Activated naive CD4-positive, alpha-beta T cell (primary cell): ENCODE results near the gene PATJ.
"Not testable (repeated sequence)": the region's sequence is repeated elsewhere in the genome, so short reads cannot be mapped to it uniquely, and the experiment has no call there.

ENCODE experiments used
- DNase-seq, 4 experiments: peaks; one replicate each; lab custom pipeline; 2025; lab: John Stamatoyannopoulos, UW

Gene PATJ

DNA sequence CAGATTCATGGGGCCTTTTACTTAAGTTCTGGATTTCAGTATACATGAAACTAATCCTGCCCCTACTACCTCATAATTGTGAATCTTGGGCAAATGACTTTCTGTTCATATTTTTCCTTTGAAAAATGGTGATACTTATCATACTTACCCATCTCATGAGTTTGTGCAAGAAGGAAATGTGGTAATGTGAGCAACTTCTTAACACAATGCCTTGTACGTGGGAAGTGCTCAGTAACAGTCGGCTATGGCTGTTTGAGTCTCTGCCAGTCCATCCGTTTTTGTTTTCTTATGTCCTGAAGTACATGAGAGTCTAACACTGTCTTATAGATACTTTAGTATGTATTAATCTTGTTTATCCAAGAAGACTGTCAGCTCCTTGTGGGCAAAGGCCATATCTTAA, 86.5 kb downstream of the PATJ start:
- DNase-seq = no peak

DNA sequence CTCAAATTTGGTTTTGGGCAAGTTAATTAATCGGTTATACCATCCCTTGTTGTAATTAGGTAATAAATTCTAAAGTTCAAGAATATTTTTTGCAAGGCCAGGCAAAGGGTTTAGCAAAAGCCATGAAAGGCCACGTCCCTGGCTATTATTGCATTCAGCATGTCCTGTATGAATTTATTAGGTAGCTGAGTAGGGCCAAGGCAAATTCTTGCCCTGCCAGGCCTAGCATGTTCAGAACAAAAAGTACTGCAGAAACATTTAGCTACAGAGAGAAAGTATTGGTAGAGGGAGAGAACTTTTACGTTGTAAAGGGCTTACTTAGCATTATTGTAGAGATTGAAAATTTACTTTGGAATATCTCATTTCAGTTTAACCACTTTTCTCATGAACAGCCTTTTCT, 94.4 kb downstream of the PATJ start:
- no peak for DNase-seq

DNA sequence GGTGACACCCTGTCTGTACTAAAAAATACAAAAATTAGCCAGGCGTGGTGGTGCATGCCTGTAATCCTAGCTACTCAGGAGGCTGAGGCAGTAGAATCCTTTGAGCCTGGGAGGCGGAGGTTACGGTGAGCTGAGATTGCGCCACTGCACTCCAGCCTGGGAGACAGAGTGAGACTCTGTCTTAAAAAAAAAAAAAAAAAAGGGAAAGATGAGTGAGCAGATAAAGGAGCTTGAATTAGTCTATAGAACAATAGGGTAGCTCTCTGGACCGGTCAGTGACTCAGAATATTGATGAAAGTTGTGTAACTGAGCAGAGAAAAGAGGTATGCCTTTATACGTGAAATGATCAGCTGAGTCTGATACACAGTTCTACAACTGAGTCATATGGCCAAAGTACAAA, 95.3 kb downstream of the PATJ start:
- not testable (repeated sequence) for DNase-seq

DNA sequence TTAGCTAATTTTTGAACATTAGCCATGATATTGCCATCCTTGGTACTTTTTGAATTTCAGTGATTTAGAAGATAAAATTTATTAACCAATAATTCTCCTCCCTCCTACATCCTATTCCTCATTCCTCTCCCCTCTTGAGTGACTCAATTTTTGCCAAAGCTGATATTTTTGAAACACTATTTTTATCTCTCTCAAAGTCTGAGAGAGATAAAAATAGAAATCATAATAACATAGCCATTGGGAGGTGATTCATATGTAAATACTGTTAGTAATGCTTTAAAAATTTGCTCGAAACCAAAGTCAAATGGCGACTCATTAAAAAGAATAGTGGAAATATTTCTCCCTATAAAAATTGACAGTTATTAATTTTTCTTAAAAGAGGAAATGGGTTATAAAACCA, 97.4 kb downstream of the PATJ start:
- DNase-seq = no peak

DNA sequence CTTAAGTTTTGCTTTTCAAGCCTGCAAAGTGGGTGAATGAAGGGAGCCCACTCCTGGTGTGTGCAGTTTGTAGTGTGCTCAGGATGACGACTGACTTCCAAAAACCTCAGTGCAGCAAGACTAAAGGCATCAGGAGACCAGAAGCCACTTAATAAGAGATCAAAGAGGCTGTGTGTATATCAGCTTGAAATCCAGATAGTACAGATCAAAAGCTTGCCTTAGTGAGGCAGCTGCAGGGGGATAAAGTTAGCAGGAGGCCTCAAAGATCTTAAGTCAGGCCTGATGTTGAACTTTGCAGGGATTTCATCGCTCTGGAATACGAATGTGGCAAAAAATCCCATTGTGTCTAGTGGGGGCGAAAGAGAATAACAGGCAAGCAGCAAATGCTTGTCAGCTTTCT, 99.8 kb downstream of the PATJ start:
- DNase-seq = no peak

DNA sequence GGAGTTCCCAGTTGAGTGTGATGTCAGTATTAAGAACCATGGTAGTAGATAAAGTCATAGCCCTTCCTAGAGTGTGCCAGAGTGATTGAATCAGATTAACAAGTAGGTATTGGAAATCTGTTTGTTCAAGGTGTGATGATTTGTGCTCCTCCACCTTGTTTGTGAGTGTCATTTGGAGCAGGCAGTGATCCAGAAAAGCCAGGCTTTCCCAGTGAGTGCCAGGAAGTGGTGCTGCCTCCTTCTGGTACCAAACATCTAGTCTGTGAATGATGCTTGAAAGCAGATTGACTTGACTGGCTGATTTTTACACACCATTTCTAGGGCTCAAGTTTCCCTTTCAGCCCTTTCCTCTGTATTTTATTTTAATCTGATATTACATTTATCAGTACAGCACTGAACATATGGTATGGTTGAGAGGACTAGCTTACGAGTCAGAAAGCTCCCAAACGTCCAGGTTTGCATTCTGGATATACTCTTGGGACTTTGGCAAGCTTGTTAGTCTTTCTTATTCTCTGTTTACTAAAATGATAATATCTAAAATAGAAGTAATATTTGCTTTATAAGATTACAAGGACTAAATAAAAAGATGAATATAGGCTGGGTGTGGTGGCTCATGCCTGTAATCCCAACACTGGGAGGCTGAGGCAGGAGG, 100.7 kb downstream of the PATJ start:
- no peak for DNase-seq

DNA sequence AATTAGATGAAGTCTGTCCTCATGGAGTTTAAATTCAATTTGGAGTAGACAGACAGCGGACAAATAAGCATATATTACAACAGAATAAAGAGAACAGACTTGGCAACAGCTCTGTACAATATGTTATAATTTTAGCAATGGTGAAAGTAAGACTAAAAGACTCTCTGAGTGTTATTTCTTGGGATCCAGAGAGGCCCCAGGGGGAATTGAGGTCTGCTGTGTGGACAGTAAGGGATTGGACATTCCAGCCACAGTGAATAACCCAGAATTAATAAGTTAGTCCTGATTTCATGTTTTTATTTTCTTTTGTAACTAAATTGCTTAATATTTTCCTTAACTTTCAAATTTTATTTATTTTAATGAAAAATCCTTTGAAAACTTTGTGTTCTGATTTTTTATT, 101.7 kb downstream of the PATJ start:
- DNase-seq = no peak

DNA sequence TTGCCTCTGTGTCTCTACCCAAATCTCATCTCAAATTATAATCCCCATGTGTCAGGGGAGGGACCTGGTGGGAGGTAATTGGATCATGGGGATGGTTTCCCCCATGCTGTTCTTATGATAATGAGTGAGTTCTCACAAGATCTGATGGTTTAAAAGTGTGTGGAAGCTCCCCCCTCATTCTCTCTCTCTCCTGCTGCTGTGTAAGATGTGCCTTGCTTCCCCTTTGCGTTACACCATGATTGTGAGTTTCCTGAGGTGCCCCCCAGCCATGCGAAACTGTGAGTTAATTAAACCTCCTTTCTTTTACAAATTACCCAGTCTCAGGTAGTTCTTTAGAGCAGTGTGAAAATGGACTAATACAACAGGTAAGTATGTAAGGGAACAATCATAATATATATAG, 102.4 kb downstream of the PATJ start:
- not testable (repeated sequence) for DNase-seq

DNA sequence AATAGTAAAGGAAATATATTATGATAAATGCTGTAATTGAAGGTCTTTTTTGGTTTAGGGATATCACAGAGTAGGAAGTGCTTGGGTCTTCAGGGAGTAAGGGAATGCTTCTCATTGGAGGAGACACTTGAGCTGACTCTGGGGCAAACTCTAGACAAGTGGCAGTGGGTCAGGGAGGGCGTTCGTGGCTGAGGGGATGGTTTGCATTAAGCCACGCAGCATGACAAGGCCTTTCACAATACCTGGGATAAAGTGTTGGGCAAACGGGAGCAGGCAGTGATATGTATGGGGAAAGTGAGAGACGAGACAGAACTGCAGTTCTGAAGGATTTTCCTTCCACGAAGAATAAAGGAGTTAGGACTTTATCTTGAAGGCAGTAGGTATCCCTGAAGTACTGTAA, 109.0 kb downstream of the PATJ start:
- no peak for DNase-seq

DNA sequence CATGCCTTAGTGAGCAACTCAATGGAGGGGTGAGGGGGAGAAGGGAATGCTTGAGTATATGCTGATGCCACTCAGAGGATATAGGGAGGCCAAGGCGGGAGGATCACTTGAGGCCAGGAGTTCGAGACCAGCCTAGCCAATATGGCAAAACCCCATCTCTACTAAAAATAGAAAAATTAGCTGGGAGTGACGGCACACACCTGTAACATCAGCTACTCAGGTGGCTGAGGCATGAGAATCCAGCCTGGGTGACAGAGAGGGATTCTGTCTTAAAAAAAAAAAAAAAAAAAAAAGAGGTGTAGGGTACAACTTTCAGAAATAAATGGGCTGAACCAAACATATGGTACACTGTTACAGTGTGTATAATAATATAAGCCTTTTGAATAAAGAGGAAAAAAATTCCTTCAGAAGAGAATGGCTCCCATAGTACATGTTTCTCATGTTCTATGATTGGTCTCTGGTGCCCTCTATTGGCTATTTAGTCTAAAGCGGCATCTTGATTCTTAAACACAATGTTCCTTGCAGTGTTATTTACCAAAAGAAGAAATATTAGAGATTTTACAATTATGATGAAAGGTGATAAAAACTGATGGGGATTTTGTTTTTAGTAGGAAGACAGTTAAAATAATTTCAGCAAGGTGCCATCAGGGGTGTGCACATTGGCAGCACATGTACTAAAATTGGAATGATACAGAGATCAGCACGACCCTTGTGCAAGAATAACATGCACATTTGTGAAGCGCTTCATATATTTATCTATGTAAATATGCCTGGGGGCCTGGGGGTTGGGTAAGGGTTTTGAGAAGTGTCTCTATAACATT, 109.8 kb downstream of the PATJ start:
- no peak for DNase-seq

DNA sequence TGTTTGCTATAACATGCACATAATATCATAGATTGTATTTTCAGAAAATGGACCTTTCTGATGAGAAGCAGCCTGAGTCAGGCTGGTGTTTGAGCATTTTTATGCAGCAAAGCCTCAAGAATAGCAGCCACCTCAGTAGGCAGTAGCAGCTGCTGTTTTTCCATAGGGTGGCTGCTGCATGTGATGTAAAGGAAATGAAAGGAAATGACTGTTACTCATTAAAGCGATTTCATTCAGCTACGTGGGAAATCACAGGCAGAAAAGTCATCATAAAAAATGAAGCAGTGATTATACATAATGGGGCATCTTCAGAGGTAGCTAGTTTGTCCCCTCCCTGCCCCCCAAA, 110.4 kb downstream of the PATJ start:
- DNase-seq = no peak

DNA sequence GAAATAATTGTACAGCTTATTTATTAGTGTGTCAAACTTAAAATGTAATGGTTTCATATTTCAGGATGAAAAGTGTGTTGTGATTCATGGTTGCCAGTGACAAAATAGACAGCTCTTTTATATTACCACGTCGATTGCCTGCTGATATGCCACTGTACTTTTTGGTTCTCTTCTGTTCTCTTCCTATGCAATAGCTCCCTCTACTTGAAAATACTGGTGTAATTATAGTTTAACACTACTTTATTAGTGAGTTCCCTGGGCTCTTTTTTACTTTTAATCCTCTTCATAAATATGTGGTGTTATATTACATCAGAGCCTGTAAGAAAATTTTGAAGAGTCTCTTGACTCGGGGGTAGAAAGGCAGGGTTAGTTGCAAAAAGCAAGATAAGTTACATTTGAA, 111.3 kb downstream of the PATJ start:
- no peak for DNase-seq

DNA sequence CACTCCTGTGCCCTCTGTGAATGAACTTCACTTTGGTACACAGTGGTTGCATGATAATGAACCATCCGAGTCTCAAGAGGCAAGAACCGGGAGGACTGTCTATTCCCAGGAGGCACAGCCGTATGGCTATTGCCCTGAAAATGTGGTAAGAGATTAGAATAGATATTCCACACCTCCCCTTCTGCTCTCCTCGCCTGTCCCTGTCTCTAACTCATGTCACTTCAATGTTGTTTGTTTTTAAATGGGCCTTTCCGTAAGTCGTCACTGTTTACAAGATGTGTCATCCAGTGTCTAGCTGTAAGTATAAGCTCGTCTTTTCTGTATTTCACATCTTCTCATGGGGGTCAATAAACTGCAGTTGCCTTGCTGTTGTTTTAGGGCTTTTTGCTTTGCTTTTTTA, 122.2 kb downstream of the PATJ start:
- no peak for DNase-seq

DNA sequence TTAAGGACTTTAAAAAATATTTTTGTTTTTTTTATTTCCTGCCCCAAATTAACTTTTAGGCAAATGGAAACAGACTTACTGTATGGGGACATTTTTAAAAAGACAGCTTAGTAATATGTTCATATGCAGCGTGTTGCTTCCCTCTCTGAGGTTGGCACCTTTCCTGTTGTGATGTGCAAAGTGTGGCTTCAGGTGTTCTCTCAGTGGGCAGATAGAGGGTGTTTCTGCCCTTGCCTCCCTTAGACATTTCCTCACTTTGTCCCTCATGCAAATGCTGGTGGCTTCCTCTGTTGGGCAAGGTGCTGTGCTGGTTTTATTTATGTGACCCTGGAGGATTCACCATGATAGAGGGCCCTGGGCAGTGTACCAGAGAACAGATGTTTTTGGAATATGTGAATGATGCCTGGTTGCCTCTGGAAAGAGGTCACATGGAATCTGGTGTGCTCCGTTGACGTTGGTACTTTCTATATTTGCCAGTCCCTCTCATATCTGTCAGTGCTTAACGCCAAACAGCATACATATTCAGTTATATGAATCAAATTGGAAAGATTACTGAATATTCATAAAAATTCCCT, 123.5 kb downstream of the PATJ start:
- DNase-seq = no peak

DNA sequence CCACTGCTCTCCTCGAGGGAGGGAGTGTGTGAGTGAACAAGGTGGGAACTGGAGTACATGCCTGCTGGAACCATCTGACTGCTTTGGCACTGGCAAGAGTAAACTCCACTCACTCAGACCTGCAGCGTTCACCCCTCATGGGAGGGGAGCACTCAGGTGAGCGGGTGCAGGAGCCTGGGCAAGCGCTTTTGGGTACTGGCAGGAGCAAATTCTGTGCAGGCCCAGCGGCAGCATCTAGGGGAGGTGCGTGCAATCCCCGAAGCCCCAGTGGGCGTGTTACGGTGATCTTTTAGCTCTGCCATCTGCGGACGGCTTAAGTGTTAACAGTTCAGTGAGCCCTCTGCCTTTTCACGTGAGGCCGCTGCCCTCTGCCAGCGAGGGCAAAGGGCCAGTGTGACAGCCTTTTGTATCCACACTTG, 127.4 kb downstream of the PATJ start:
- no peak for DNase-seq

DNA sequence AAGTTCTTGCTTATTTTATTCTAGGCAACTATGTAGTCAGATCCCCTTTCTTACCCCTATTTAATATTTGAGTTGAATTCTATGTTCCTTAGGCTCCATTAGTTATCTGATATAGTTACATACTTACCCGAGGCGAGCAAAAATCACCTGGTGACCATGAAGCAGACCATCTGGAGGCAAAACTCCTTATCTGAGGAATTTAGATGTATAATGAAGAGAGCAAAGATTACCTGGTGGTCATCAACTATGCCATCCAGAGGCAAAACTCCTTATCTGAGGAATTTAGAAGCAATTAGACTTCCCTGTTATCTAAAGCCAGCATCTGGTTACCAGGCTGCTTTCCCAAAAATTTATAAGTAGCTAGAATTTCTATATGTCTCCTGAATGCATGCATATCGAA, 129.9 kb downstream of the PATJ start:
- no peak for DNase-seq

DNA sequence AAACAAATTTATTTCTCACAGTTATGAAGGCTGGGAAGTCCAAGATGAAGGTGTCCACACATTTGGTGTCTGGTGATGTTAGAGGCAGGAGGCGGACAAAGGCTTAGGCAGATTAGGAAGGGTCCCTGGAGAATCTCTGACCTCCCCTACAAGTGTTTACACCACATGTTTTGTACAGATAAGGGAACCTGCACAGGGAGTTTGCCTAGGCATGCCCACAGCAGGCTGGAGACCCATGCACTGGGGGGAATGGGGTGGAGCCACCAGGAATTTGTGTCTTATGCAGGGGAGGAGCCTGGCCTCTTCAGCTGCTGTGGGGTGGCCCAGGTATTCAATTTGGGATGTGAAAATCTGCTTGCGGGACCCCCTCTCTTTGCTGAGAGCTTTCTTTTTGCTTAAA, 131.3 kb downstream of the PATJ start:
- no peak for DNase-seq

DNA sequence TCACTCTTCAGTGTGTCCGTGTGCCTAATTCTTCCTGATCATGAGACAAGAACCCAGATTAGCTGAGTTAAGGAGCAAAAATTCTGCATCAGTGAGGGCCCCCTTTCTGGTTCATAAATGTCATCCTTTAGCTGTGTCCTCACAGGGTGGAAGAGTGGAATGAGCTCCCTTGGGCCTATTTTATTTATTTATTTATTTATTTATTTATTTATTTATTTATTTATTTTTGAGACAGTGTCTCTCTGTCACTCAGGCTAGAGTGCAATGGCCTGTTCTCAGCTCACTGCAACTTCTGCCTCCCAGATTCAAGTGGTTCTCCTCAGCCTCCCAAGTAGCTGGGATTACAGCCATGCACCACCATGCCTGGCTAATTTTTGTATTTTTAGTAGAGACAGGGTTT, 131.7 kb downstream of the PATJ start:
- no peak for DNase-seq

DNA sequence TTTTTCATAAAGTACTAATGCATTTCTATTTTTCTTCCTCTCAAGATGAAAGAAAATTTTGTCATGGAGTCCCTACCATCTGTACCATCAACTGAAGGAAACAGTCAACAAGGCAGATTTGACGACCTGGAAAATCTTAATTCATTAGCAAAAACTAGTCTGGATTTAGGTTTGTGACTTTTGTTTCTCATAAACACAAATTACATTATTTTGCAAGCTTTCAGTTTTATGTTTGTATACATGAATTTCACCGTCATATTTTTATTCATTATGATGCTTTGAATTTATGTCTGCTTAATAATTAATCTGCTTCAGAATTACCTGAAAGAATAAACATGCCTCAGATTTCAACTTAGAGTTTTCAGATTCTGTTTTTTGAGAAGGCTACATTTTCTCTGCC, 132.9 kb downstream of the PATJ start:
- no peak for DNase-seq

DNA sequence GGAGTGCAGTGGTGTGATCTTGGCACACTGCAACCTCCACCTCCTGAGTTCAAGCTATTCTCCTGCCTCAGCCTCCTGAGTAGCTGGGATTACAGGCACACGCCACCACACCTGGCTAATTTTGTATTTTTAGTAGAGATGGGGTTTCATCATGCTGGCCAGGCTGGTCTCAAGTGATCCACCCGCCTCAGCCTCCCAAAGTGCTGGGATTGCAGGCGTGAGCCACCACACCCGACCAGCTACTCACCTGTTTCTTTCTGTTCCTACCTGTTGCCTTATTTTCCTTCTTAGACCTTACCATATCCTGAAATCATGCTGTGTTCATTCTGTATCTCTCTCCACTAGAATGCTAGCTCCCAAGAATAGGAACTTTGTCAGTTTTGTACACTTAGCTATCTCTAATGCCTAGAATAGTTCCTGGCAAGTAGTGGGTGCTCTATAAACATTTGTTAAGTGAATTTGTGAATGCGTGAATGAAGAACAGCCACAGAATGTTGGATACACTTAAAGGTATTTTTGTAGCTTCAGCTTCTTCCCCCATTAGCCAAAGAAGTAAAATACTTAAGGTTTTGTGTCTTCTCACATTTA, 137.7 kb downstream of the PATJ start:
- not testable (repeated sequence) for DNase-seq

DNA sequence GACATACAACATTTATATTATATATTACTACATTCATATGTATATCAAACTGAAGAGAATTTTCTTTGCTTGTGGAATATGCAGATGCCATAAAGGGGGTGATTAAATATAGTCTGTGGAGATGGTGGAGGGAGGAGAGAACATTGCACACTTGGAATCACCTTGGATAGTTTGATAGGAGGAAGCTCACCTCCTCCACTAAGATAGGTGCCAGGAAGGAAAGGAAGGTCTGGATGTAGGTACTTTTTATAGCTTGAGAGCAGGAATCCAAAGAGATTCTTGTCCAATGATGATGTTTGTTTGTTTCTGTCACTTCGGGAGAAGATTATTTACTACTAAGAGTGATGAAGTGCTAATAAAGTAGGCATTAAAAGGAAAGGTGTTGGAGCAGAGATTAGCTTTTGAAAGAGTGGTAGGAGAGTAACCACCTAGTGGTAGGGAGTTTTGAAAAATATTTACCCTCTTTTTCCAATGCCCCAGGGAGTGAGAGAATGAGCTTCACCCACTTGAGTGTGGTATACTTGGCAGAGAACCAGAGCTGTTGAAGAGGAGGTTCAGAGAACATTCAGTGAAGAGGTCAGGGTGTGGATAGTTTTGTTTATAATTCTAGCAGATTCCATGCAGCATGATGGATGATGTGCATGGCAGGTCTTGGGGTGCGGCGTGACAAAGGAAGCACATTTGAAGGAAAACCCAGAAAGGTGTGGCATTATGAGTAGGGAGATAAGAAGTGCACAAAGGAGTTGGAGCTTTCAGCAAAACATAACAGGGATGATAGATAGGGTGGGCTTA, 145.0 kb downstream of the PATJ start:
- DNase-seq = no peak

DNA sequence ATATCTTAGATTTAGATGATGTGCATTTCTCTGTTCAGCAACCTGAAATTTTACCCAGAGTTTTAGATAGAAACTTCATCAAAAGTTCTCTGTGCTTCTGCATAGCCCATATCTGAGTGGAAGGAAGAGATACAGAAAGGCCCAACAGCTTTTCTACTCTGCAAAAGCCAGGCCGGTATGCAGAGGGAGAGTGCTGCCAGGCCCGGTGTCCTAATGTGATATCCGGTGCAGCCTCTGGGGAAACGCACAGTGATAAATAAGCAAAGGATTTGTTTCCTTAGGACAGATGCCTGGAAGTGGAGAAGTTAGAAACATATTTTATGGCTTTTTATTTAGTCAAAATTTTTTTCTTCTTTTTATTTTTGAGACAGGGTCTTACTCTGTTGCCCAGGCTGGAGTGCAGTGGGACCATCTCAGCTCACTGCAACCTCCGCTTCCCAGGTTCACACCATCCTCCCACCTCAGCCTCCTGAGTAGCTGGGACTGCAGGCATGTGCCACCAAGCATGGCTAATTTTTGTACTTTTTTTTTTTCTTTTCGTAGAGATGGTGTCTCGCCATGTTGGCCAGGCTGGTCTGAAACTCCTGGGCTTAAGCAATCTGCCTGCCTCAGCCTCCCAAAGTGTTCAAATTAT, 145.8 kb downstream of the PATJ start:
- no peak for DNase-seq
